CD14-positive monocyte (primary cell): ENCODE results near the gene JCAD. TPM values are rescaled to one million over a fixed set of nuclear protein-coding genes. Genes with fewer than 3 reads are reported as not detected.

Source experiments
- DNase-seq, 3 donors: peaks; one replicate each; pipeline ENCODE4 v3.0.0-alpha.2; 2011 to 2022
- H2AFZ ChIP-seq: 2 replicates; pipeline ENCODE4 v1.6.0; 2012; ENCODE audit warnings: mild to moderate bottlenecking, low read depth, low read length, inconsistent platforms; ENCODE audit not compliant: insufficient read depth, poor library complexity, severe bottlenecking
- H3K27ac ChIP-seq, 2 donors: 1 replicate in 1 of 2; 2 replicates in 1 of 2; pipeline ENCODE4 v1.5.1; 2012 to 2013; ENCODE audit warnings: low read length in 2 of 2, control low read depth in 1 of 2, inconsistent platforms in 1 of 2, low read depth in 1 of 2, mild to moderate bottlenecking in 1 of 2
- H3K27me3 ChIP-seq, 2 donors: one replicate each; pipeline versions ENCODE4 v1.6.0 to v1.6.1; 2011 to 2013; ENCODE audit warnings: low read length in 2 of 2; ENCODE audit not compliant: control insufficient read depth in 2 of 2, insufficient read depth in 2 of 2
- H3K36me3 ChIP-seq, 2 donors: replicated peaks in 1 of 2; 1 replicate in 1 of 2; 2 replicates in 1 of 2; pipeline versions ENCODE4 v1.5.1 to v1.6.1; 2012 to 2013; ENCODE audit warnings: low read length in 2 of 2, control low read depth in 1 of 2, inconsistent platforms in 1 of 2, mild to moderate bottlenecking in 1 of 2; ENCODE audit not compliant: insufficient read depth in 2 of 2, control insufficient read depth in 1 of 2
- H3K4me1 ChIP-seq, 2 donors: 1 replicate in 1 of 2; 2 replicates in 1 of 2; pipeline versions ENCODE4 v1.5.1 to v1.6.1; 2012 to 2013; ENCODE audit warnings: low read length in 2 of 2, control low read depth in 1 of 2, inconsistent platforms in 1 of 2, mild to moderate bottlenecking in 1 of 2, moderate library complexity in 1 of 2; ENCODE audit not compliant: insufficient read depth in 2 of 2, control insufficient read depth in 1 of 2
- H3K4me2 ChIP-seq: replicated peaks from 2 replicates; pipeline ENCODE3; 2012; ENCODE audit warnings: low read length, moderate library complexity, mild to moderate bottlenecking; ENCODE audit not compliant: poor library complexity, severe bottlenecking; ENCODE audit errors: extremely low read depth
- H3K4me3 ChIP-seq, 3 experiments: fragments of 200-600 bp in 1 of 3; sonication (generic) in 1 of 3; replicated peaks in 1 of 3; 1 replicate in 2 of 3; 2 replicates in 1 of 3; pipeline ENCODE4 v1.5.1; 2011 to 2013; ENCODE audit warnings: low read length in 3 of 3, mild to moderate bottlenecking in 3 of 3, control low read depth in 2 of 3, low read depth in 2 of 3, inconsistent platforms in 1 of 3, moderate library complexity in 1 of 3
- H3K79me2 ChIP-seq: 2 replicates; pipeline ENCODE4 v1.6.0; 2012; ENCODE audit warnings: mild to moderate bottlenecking, control low read depth, inconsistent platforms, low read length, moderate library complexity; ENCODE audit not compliant: insufficient read depth
- H3K9ac ChIP-seq: 2 replicates; pipeline ENCODE4 v1.6.0; 2017; ENCODE audit warnings: low read length, mild to moderate bottlenecking; ENCODE audit not compliant: insufficient read depth, poor library complexity, severe bottlenecking
- H3K9me3 ChIP-seq, 2 donors: replicated peaks in 1 of 2; 1 replicate in 1 of 2; 2 replicates in 1 of 2; pipeline versions ENCODE4 v1.5.1 to v1.6.1; 2012 to 2013; ENCODE audit warnings: low read length in 2 of 2, control low read depth in 1 of 2; ENCODE audit not compliant: control insufficient read depth in 1 of 2, insufficient read depth in 1 of 2
- H4K20me1 ChIP-seq: 2 replicates; pipeline ENCODE4 v1.6.0; 2012; ENCODE audit warnings: mild to moderate bottlenecking, low read length, control low read depth, moderate library complexity; ENCODE audit not compliant: insufficient read depth
- H3K27ac Mint-ChIP-seq, 7 donors: one replicate each; pipeline ENCODE4 v1.8.0; 2020; ENCODE audit warnings: mild to moderate bottlenecking in 7 of 7, mixed read lengths in 7 of 7, moderate library complexity in 6 of 7, inconsistent platforms in 2 of 7
- H3K27me3 Mint-ChIP-seq, 3 donors: one replicate each; pipeline ENCODE4 v1.8.0; 2021 to 2022; ENCODE audit warnings: low read depth in 3 of 3, mild to moderate bottlenecking in 3 of 3, mixed read lengths in 3 of 3, moderate library complexity in 3 of 3, inconsistent platforms in 1 of 3
- H3K36me3 Mint-ChIP-seq, 2 donors: one replicate each; pipeline ENCODE4 v1.8.0; 2020; ENCODE audit warnings: mixed read lengths in 2 of 2, inconsistent platforms in 1 of 2, mild to moderate bottlenecking in 1 of 2
- H3K4me1 Mint-ChIP-seq: one replicate; pipeline ENCODE4 v1.8.0; 2020; ENCODE audit warnings: mild to moderate bottlenecking, mixed read lengths
- H3K4me3 Mint-ChIP-seq, 2 donors: one replicate each; pipeline ENCODE4 v1.8.0; 2020; ENCODE audit warnings: mild to moderate bottlenecking in 2 of 2, mixed read lengths in 2 of 2, moderate library complexity in 1 of 2
- H3K9me3 Mint-ChIP-seq, 7 donors: one replicate each; pipeline ENCODE4 v1.8.0; 2020 to 2022; ENCODE audit warnings: mixed read lengths in 7 of 7, mild to moderate bottlenecking in 6 of 7, moderate library complexity in 6 of 7, inconsistent platforms in 2 of 7
- CTCF ChIP-seq: fragments of 200-600 bp; IDR thresholded peaks from one replicate; pipeline ENCODE4 v1.8.0; 2022; ENCODE audit warnings: antibody characterized with exemption, mild to moderate bottlenecking
- WGBS: methylation state at CpG from one replicate; pipeline ENCODE4 v1.1.5; 2013; ENCODE audit warnings: missing lambda C conversion rate; ENCODE audit not compliant: insufficient coverage; 5-methylcytosine and 5-hydroxymethylcytosine counted together
- intact Hi-C, 2 donors: fragments of 100-400 bp; cut with micrococcal nuclease; formaldehyde crosslinking; loops; one replicate each; pipeline versions ENCODE4 v1.15.0 to v1.15.1; 2023
- polyA plus RNA-seq, 3 donors: library from polyadenylated mRNA; depleted of rRNA in 1 of 3; unstranded in 2 of 3; stranded (reverse) in 1 of 3; fragments of 300-500 nt in 2 of 3; fragments of >200 nt in 1 of 3; fragmentation: Illumina TruSeq in 2 of 3; gene quantifications; 1 replicate in 2 of 3; 2 replicates in 1 of 3; pipeline ENCODE4 v1.2.3, GENCODE V29; 2012 to 2021

JCAD gene
- polyA plus RNA-seq, 3 donors = not detected

DNA sequence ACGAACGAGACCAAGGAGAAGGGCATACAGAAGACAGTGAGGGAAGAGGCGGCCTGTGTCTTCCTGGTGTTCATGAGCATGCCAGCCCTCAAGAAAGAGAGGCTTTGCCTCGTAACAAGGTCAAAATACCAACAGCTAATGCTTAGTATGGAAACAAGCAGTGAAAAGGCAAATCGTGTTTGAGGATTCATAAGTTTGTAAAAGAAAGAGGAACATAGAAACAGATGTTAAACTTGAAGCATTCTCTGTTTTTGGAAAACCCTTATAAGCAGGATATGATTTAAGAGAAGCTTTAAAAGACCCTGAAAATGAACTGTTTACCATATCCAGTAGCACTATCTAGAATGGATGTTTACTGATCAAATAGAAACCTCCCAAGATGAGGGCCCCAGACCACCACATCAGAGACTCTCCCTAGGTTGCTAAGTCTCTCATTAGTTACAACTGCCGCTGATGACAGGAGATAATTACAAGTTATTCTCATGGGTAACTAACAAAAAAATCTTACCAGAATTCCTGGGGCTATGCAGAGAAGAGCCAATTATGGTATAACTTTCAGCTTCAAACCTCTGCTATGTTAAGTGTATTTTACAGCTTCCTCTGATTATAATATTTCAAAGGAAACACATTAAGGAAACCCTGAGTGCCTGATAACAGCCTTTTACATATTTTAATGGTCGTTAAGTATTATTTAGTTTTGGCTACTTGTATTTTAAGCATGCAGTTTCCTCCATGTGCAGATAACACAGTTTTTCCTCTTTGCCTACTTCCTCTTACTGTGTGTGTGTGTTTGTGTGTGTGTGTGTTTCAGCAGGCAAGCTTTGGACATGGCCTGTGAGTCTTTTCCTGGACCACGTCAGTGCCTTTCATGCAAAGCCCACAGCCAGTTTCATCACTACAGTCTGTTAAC lies 17.9 kb downstream of the JCAD start:
- no peak overlapping the region for H3K4me3 Mint-ChIP-seq
- no peak overlapping the region for H3K27ac Mint-ChIP-seq
- intact Hi-C loops = no loop called here
- no peak overlapping the region for H3K27ac ChIP-seq
- H3K4me1 ChIP-seq = no peaks in the 10 kb centered on the region
- H3K9ac ChIP-seq = no peak overlapping the region
- no peak overlapping the region for H3K4me3 ChIP-seq
- H2AFZ ChIP-seq = no peak overlapping the region
- TF ChIP-seq CTCF = no peak
- H3K36me3 ChIP-seq = no peaks in the 10 kb centered on the region
- H3K4me2 ChIP-seq = no peak overlapping the region
- H3K79me2 ChIP-seq = no peaks in the 10 kb centered on the region
- no peak for DNase-seq
- H3K4me1 Mint-ChIP-seq = peaks cover 8% of the 10 kb centered on the region
- no peaks in the 10 kb centered on the region for H4K20me1 ChIP-seq
- peaks cover 14 to 24% (median 16%) of the 10 kb centered on the region in 3 donors for H3K27me3 Mint-ChIP-seq
- 65% methylated on average over 4 of the region's 8 CpGs for WGBS
- H3K36me3 Mint-ChIP-seq = no peaks in the 10 kb centered on the region
- H3K27me3 ChIP-seq = peaks cover 0 to 10% of the 10 kb centered on the region in 2 donors
- peaks cover 0 to 1% (median 0%) of the 10 kb centered on the region in 7 donors for H3K9me3 Mint-ChIP-seq
- H3K9me3 ChIP-seq = no peaks in the 10 kb centered on the region

DNA sequence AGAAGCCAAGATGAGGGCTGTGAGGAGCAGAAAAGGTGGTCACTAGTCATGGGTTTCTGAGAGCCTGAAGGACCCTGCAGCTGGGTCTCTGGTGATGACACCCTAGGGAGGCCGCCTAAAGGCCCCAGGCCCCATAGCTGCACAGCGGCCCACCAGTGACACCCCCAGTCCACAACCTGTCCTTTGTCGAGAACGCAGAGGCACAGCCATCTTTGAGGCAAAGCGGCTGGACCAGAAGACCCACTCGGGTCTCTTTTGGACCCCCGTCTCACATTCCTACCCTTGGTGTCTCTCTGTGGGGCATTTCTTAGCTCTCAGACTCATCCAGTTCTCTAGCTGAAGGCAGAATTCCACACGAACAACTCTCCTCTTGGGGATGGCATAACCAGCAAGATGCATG lies 18.8 kb downstream of the JCAD start:
- H3K9me3 ChIP-seq = no peaks in the 10 kb centered on the region
- no peak overlapping the region for H2AFZ ChIP-seq
- no peak overlapping the region for H3K9ac ChIP-seq
- Mint-ChIP-seq H3K27me3 (peaks cover 14 to 24% (median 14%) of the 10 kb centered on the region in 3 donors), H3K9me3 (peaks cover 0 to 1% (median 0%) of the 10 kb centered on the region in 7 donors), H3K27ac (no peak overlapping the region), H3K36me3 (no peaks in the 10 kb centered on the region), H3K4me1 (peaks cover 8% of the 10 kb centered on the region), H3K4me3 (no peak overlapping the region)
- H3K36me3 ChIP-seq = no peaks in the 10 kb centered on the region
- H3K79me2 ChIP-seq = no peaks in the 10 kb centered on the region
- intact Hi-C loops = no loop called here
- H4K20me1 ChIP-seq = no peaks in the 10 kb centered on the region
- H3K4me3 ChIP-seq = no peak overlapping the region
- H3K27ac ChIP-seq = no peak overlapping the region
- DNase-seq = no peak
- 97% methylated on average over 8 of the region's 8 CpGs for whole genome bisulfite sequencing
- TF ChIP-seq CTCF = no peak
- H3K27me3 ChIP-seq = peaks cover 0 to 10% of the 10 kb centered on the region in 2 donors
- no peaks in the 10 kb centered on the region for H3K4me1 ChIP-seq
- H3K4me2 ChIP-seq = no peak overlapping the region
